Measurements from ENCODE around the gene ZDHHC12.

Gene ZDHHC12

DNA sequence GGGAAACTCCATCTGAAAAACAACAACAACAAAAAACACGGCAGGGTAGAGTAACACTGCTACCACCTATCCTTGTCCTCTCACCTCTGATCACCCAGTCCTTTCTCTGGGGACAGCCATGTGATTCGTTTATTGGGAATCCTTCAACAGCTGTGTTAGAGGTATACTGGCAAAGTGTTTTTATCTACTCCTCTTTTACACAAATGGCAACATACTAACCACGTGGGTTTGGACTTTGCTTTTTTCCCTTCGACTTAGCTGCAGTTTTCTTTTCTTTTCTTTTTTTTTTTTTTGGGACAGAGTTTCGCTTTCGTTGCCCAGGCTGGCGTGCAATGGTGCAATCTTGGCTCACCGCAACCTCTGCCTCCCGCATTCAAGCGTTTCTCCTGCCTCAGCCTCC lies 46.1 kb downstream of the ZDHHC12 start:
- no peaks in the 10 kb centered on the region for H3K4me1 ChIP-seq (ENCODE audit: control insufficient read depth, insufficient read depth, low read length)
- ChIA-PET POLR2A (no interaction called here), CTCF (no interaction called here)
- H3K9me3 ChIP-seq (ENCODE audit: control insufficient read depth, insufficient read depth, low read depth, low read length): no peaks in the 10 kb centered on the region
- H3K27ac ChIP-seq (ENCODE audit: extremely low read depth, low read depth, low read length): no peak overlapping the region
- TF ChIP-seq SP7 (tag by site-specific recombination; IDR thresholded peaks at IDR 0.05) (no peak), KLF16 (tag by site-specific recombination; IDR thresholded peaks at IDR 0.05) (no peak), ZNF571 (tag by site-specific recombination; IDR thresholded peaks at IDR 0.05) (no peak), ZNF121 (tag by site-specific recombination; IDR thresholded peaks at IDR 0.05) (no peak), ZNF48 (tag by site-specific recombination; IDR thresholded peaks at IDR 0.05) (no peak), ZNF175 (tag by site-specific recombination; IDR thresholded peaks at IDR 0.05) (no peak), ZNF792 (tag by site-specific recombination; IDR thresholded peaks at IDR 0.05) (no peak), ZNF2 (tag by site-specific recombination; IDR thresholded peaks at IDR 0.05) (no peak), GLI2 (tag by site-specific recombination; IDR thresholded peaks at IDR 0.05; ENCODE audit: borderline replicate concordance, low read depth) (no peak), ZBTB48 (tag by site-specific recombination; IDR thresholded peaks at IDR 0.05) (no peak)
- TF ChIP-seq, protein P1, sequence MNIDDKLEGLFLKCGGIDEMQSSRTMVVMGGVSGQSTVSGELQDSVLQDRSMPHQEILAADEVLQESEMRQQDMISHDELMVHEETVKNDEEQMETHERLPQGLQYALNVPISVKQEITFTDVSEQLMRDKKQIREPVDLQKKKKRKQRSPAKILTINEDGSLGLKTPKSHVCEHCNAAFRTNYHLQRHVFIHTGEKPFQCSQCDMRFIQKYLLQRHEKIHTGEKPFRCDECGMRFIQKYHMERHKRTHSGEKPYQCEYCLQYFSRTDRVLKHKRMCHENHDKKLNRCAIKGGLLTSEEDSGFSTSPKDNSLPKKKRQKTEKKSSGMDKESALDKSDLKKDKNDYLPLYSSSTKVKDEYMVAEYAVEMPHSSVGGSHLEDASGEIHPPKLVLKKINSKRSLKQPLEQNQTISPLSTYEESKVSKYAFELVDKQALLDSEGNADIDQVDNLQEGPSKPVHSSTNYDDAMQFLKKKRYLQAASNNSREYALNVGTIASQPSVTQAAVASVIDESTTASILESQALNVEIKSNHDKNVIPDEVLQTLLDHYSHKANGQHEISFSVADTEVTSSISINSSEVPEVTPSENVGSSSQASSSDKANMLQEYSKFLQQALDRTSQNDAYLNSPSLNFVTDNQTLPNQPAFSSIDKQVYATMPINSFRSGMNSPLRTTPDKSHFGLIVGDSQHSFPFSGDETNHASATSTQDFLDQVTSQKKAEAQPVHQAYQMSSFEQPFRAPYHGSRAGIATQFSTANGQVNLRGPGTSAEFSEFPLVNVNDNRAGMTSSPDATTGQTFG (tag by site-specific recombination; IDR thresholded peaks at IDR 0.05; ENCODE audit: borderline replicate concordance): no peak
- TF ChIP-seq, protein P2, sequence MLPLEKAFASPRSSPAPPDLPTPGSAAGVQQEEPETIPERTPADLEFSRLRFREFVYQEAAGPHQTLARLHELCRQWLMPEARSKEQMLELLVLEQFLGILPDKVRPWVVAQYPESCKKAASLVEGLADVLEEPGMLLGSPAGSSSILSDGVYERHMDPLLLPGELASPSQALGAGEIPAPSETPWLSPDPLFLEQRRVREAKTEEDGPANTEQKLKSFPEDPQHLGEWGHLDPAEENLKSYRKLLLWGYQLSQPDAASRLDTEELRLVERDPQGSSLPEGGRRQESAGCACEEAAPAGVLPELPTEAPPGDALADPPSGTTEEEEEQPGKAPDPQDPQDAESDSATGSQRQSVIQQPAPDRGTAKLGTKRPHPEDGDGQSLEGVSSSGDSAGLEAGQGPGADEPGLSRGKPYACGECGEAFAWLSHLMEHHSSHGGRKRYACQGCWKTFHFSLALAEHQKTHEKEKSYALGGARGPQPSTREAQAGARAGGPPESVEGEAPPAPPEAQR (tag by site-specific recombination; IDR thresholded peaks at IDR 0.05): no peak
- TF ChIP-seq, protein P3, sequence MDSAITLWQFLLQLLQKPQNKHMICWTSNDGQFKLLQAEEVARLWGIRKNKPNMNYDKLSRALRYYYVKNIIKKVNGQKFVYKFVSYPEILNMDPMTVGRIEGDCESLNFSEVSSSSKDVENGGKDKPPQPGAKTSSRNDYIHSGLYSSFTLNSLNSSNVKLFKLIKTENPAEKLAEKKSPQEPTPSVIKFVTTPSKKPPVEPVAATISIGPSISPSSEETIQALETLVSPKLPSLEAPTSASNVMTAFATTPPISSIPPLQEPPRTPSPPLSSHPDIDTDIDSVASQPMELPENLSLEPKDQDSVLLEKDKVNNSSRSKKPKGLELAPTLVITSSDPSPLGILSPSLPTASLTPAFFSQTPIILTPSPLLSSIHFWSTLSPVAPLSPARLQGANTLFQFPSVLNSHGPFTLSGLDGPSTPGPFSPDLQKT (IDR thresholded peaks at IDR 0.05; ENCODE audit: borderline replicate concordance, low read depth, low read length): no peak
- TF ChIP-seq, protein P4, sequence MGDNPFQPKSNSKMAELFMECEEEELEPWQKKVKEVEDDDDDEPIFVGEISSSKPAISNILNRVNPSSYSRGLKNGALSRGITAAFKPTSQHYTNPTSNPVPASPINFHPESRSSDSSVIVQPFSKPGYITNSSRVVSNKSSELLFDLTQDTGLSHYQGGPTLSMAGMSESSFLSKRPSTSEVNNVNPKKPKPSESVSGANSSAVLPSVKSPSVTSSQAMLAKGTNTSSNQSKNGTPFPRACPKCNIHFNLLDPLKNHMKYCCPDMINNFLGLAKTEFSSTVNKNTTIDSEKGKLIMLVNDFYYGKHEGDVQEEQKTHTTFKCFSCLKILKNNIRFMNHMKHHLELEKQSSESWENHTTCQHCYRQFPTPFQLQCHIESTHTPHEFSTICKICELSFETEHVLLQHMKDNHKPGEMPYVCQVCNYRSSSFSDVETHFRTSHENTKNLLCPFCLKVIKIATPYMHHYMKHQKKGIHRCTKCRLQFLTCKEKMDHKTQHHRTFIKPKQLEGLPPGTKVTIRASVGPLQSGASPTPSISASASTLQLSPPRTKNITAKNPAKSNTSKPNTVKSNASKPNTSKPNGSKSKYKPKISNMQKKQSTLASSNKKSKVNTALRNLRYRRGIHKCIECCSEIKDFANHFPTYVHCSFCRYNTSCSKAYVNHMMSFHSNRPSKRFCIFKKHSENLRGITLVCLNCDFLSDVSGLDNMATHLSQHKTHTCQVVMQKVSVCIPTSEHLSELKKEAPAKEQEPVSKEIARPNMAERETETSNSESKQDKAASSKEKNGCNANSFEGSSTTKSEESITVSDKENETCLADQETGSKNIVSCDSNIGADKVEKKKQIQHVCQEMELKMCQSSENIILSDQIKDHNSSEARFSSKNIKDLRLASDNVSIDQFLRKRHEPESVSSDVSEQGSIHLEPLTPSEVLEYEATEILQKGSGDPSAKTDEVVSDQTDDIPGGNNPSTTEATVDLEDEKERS (tag by site-specific recombination; IDR thresholded peaks at IDR 0.05): no peak
- no peaks in the 10 kb centered on the region; a peak in 1 of 3 replicates for H3K36me3 ChIP-seq (ENCODE audit: control insufficient read depth in 2 of 2, insufficient read depth in 1 of 2, low read length in 2 of 2)
- no peak overlapping the region for H3K4me3 ChIP-seq (ENCODE audit: low read depth, low read length)

DNA sequence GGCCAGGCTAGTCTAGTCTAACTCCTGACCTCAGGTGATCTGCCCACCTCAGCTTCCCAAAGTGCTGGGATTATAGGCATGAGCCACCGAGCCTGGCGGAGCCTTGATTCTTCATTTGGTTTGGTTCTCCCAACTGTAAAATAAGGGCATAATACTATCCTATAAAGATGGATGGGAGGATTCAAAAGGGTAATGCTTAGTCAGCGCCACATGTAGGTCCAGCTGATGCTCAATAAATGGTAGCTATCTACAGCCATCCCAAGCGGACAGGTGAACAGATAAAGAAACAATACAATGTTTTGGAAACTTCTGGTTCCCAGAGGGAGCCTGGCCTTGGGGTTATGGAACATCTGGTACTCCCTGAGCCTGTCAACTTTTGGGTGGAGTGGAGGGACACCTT lies 48.5 kb downstream of the ZDHHC12 start:
- ChIA-PET POLR2A (interaction anchor here (1.2 to 1.9 kb wide), 2 partner anchors 9 to 14 kb away, joined by 4 to 11 read pairs; partner anchors contain the start of gene SET), CTCF (interaction anchor here (0.8 to 0.9 kb wide), 2 partner anchors 8 to 40 kb away, joined by 4 to 6 read pairs; no protein-coding TSS in a partner anchor)
- Histone ChIP-seq H3K36me3 (ENCODE audit: control insufficient read depth in 2 of 2, insufficient read depth in 1 of 2, low read length in 2 of 2) (no peaks in the 10 kb centered on the region; a peak in 1 of 3 replicates), H3K27ac (ENCODE audit: extremely low read depth, low read depth, low read length) (no peak overlapping the region), H3K9me3 (ENCODE audit: control insufficient read depth, insufficient read depth, low read depth, low read length) (no peaks in the 10 kb centered on the region), H3K4me3 (ENCODE audit: low read depth, low read length) (no peak overlapping the region), H3K4me1 (ENCODE audit: control insufficient read depth, insufficient read depth, low read length) (no peaks in the 10 kb centered on the region)
- TF ChIP-seq KLF9 (tag by site-specific recombination; IDR thresholded peaks at IDR 0.05; ENCODE audit: low read depth) (no peak), ZNF324 (tag by site-specific recombination; IDR thresholded peaks at IDR 0.05) (no peak), ZNF239 (tag by site-specific recombination; IDR thresholded peaks at IDR 0.05) (no peak), ZNF423 (tag by site-specific recombination; IDR thresholded peaks at IDR 0.05) (no peak), ZNF529 (tag by site-specific recombination; IDR thresholded peaks at IDR 0.05; ENCODE audit: insufficient replicate concordance) (no peak), ZBTB21 (tag by site-specific recombination; IDR thresholded peaks at IDR 0.05) (no peak)
- TF ChIP-seq, protein P5, sequence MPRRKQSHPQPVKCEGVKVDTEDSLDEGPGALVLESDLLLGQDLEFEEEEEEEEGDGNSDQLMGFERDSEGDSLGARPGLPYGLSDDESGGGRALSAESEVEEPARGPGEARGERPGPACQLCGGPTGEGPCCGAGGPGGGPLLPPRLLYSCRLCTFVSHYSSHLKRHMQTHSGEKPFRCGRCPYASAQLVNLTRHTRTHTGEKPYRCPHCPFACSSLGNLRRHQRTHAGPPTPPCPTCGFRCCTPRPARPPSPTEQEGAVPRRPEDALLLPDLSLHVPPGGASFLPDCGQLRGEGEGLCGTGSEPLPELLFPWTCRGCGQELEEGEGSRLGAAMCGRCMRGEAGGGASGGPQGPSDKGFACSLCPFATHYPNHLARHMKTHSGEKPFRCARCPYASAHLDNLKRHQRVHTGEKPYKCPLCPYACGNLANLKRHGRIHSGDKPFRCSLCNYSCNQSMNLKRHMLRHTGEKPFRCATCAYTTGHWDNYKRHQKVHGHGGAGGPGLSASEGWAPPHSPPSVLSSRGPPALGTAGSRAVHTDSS (tag by site-specific recombination; IDR thresholded peaks at IDR 0.05): no peak

Measured in HEK293 (cell line).